ENCODE data around the gene MGAM2. TPM values are rescaled to one million over a fixed set of nuclear protein-coding genes. Genes with fewer than 3 reads are reported as not detected.

MGAM2 gene
- total and polyA plus RNA-seq, 2 experiments from 2014 or later = 0.07 TPM; not detected in 1

GRCh38 chr7:142097571-142097970 is 13.9 kb upstream of the MGAM2 start:
- Mint-ChIP-seq H3K4me3 (no peak overlapping the region), H3K27ac (no peak overlapping the region), H3K9me3 (no peaks in the 10 kb centered on the region), H3K4me1 (no peaks in the 10 kb centered on the region), H3K36me3 (ENCODE audit: low read depth) (no peaks in the 10 kb centered on the region), H3K27me3 (ENCODE audit: insufficient read depth, low read depth, poor library complexity) (peaks cover 4% of the 10 kb centered on the region)
- Histone ChIP-seq H3K4me2 (no peak overlapping the region), H3K79me2 (replicated peaks; ENCODE audit: insufficient read depth) (no peaks in the 10 kb centered on the region), H3F3A (replicated peaks; ENCODE audit: low read depth) (no peaks in the 10 kb centered on the region), H3K27ac (ENCODE audit: low read depth) (no peak overlapping the region), H3K9me2 (ENCODE audit: insufficient read depth) (no peaks in the 10 kb centered on the region), H4K20me1 (replicated peaks; ENCODE audit: insufficient read depth) (no peaks in the 10 kb centered on the region), H3K27me3 (ENCODE audit: insufficient read depth) (no peaks in the 10 kb centered on the region), H3K4me1 (ENCODE audit: insufficient read depth) (no peaks in the 10 kb centered on the region), H2AFZ (no peak overlapping the region), H3K4me3 (no peak overlapping the region), H3K36me3 (ENCODE audit: insufficient read depth) (no peaks in the 10 kb centered on the region)
- TF ChIP-seq POLR2AphosphoS5 (IDR thresholded peaks at IDR 0.05; ENCODE audit: low read depth) (no peak), JUNB (IDR thresholded peaks at IDR 0.05; ENCODE audit: unreplicated experiment) (no peak), CTCF (conservative IDR thresholded peaks at IDR 0.05; ENCODE audit: low read depth in 2 of 2) (no peak), ZNF114 (CRISPR knock-in tag; IDR thresholded peaks at IDR 0.05) (no peak)
- no peak for ATAC-seq
- DNase-seq (ENCODE audit: low spot score) = no peak

- DNase-seq (ENCODE audit: low spot score) (no peak), ATAC-seq (no peak)
- H3K36me3 ChIP-seq (ENCODE audit: insufficient read depth) = no peaks in the 10 kb centered on the region
- Mint-ChIP-seq H3K27ac (no peak overlapping the region), H3K4me1 (no peaks in the 10 kb centered on the region), H3K4me3 (no peak overlapping the region), H3K9me3 (no peaks in the 10 kb centered on the region), H3K27me3 (ENCODE audit: insufficient read depth, low read depth, poor library complexity) (peaks cover 4% of the 10 kb centered on the region), H3K36me3 (ENCODE audit: low read depth) (no peaks in the 10 kb centered on the region)
- H3K4me2 ChIP-seq = no peak overlapping the region
- H4K20me1 ChIP-seq (replicated peaks; ENCODE audit: insufficient read depth) = no peaks in the 10 kb centered on the region
- no peak overlapping the region for H3K27ac ChIP-seq (ENCODE audit: low read depth)
- no peaks in the 10 kb centered on the region for H3K79me2 ChIP-seq (replicated peaks; ENCODE audit: insufficient read depth)
- H3K9me2 ChIP-seq (ENCODE audit: insufficient read depth) = no peaks in the 10 kb centered on the region
- H3K4me3 ChIP-seq = no peak overlapping the region
- H3F3A ChIP-seq (replicated peaks; ENCODE audit: low read depth) = no peaks in the 10 kb centered on the region
- H3K27me3 ChIP-seq (ENCODE audit: insufficient read depth) = no peaks in the 10 kb centered on the region
- H2AFZ ChIP-seq = no peak overlapping the region
- no peaks in the 10 kb centered on the region for H3K4me1 ChIP-seq (ENCODE audit: insufficient read depth)
- TF ChIP-seq STAT1 (IDR thresholded peaks at IDR 0.05; ENCODE audit: unreplicated experiment) (no peak), CREB1 (CRISPR knock-in tag; IDR thresholded peaks at IDR 0.05; ENCODE audit: low read depth) (no peak), JUNB (IDR thresholded peaks at IDR 0.05; ENCODE audit: unreplicated experiment) (no peak), EZH2phosphoT487 (IDR thresholded peaks at IDR 0.05; ENCODE audit: unreplicated experiment) (no peak), ZNF462 (CRISPR knock-in tag; IDR thresholded peaks at IDR 0.05) (no peak), ZNF331 (CRISPR knock-in tag; IDR thresholded peaks at IDR 0.05; ENCODE audit: low read depth) (no peak), POLR2AphosphoS5 (IDR thresholded peaks at IDR 0.05; ENCODE audit: low read depth) (no peak), REST (IDR thresholded peaks at IDR 0.05; ENCODE audit: unreplicated experiment) (no peak)
Measured at GRCh38 chr7:142098004-142098403, 13.5 kb upstream of the MGAM2 start.
